SK-N-SH treated with all-trans-retinoic acid at 6 μM for 48 hours (cell line): ENCODE measurements around the gene GPR156.

Source experiments
- BACH2 ChIP-seq: fragments of 250-450 bp; sonication (Bioruptor Pico); IDR thresholded peaks from 2 replicates; pipeline ENCODE4 v1.9.0; 2021; ENCODE audit warnings: mild to moderate bottlenecking, borderline replicate concordance
- CSDC2 ChIP-seq: fragments of 250-450 bp; sonication (Bioruptor Pico); IDR thresholded peaks from 2 replicates; pipeline ENCODE4 v1.5.0; 2020; ENCODE audit warnings: mild to moderate bottlenecking, moderate library complexity
- ESRRG ChIP-seq: fragments of 250-450 bp; sonication (Bioruptor Pico); IDR thresholded peaks from 2 replicates; pipeline ENCODE4 v1.6.1; 2021; ENCODE audit warnings: mild to moderate bottlenecking
- PATZ1 ChIP-seq: fragments of 250-450 bp; sonication (Bioruptor Pico); IDR thresholded peaks from 2 replicates; pipeline ENCODE4 v1.8.0; 2020; ENCODE audit warnings: mild to moderate bottlenecking, moderate library complexity, borderline replicate concordance
- POU6F1 ChIP-seq: fragments of 250-450 bp; sonication (Bioruptor Pico); IDR thresholded peaks from 2 replicates; pipeline ENCODE4 v1.8.0; 2021; ENCODE audit warnings: low read depth, mild to moderate bottlenecking, moderate library complexity, borderline replicate concordance
- RARB ChIP-seq: fragments of 250-450 bp; sonication (Bioruptor Pico); IDR thresholded peaks from 2 replicates; pipeline ENCODE4 v1.8.0; 2021; ENCODE audit warnings: mild to moderate bottlenecking, moderate library complexity
- TCF4 ChIP-seq: fragments of 250-450 bp; sonication (Bioruptor Pico); IDR thresholded peaks from 2 replicates; pipeline ENCODE4 v1.8.0; 2021; ENCODE audit warnings: mild to moderate bottlenecking, moderate library complexity, borderline replicate concordance
- TSHZ2 ChIP-seq: fragments of 250-450 bp; sonication (Bioruptor Pico); IDR thresholded peaks from 2 replicates; pipeline ENCODE4 v1.5.0; 2020; ENCODE audit warnings: mild to moderate bottlenecking, moderate library complexity
- ZC3H10 ChIP-seq: fragments of 250-450 bp; sonication (Bioruptor Pico); IDR thresholded peaks from 2 replicates; pipeline ENCODE4 v1.5.1; 2021; ENCODE audit warnings: mild to moderate bottlenecking, moderate library complexity
- ZFP3 ChIP-seq: fragments of 250-450 bp; sonication (Bioruptor Pico); IDR thresholded peaks from 2 replicates; pipeline ENCODE4 v1.5.0; 2020; ENCODE audit warnings: mild to moderate bottlenecking, moderate library complexity

- TF ChIP-seq CSDC2 (CRISPR knock-in tag), result no peak
- no peak for TF ChIP-seq POU6F1
- TF ChIP-seq TCF4 (CRISPR knock-in tag), result no peak
- no peak for TF ChIP-seq PATZ1 (CRISPR knock-in tag)
- TF ChIP-seq ZFP3 (CRISPR knock-in tag), result no peak
- TF ChIP-seq BACH2 (CRISPR knock-in tag), result no peak
- TF ChIP-seq TSHZ2 (CRISPR knock-in tag), result no peak
- TF ChIP-seq RARB (CRISPR knock-in tag), result no peak
- TF ChIP-seq ESRRG (CRISPR knock-in tag), result no peak
- TF ChIP-seq ZC3H10 (CRISPR knock-in tag), result no peak
These were observed 4.6 kb upstream of the GPR156 start for GRCh38 chr3:120289636-120290035.
